Body of pancreas (tissue), 4 donors: Measurements from ENCODE around the gene LDLRAD3.

Experiments
- POLR2A ChIP-seq, 3 donors: fragments of 450-650 bp; IDR thresholded peaks; one replicate each; pipeline ENCODE4 v1.6.1; 2016; ENCODE audit warnings: antibody characterized with exemption in 3 of 3, mild to moderate bottlenecking in 2 of 3
- TF ChIP-seq, protein P1 (sequence below), 7 experiments: fragments of 450-650 bp in 4 of 7; fragments of 200-600 bp in 3 of 7; sonication (generic) in 3 of 7; IDR thresholded peaks; one replicate each; pipeline ENCODE4 v1.5.1; 2016 to 2019; ENCODE audit warnings: antibody characterized with exemption in 7 of 7

GRCh38 chr11:36026315-36026968 lies 82.6 kb downstream of the LDLRAD3 start:
- TF ChIP-seq POLR2A (IDR thresholded peaks at IDR 0.05) = no peak
- TF ChIP-seq, protein P1, sequence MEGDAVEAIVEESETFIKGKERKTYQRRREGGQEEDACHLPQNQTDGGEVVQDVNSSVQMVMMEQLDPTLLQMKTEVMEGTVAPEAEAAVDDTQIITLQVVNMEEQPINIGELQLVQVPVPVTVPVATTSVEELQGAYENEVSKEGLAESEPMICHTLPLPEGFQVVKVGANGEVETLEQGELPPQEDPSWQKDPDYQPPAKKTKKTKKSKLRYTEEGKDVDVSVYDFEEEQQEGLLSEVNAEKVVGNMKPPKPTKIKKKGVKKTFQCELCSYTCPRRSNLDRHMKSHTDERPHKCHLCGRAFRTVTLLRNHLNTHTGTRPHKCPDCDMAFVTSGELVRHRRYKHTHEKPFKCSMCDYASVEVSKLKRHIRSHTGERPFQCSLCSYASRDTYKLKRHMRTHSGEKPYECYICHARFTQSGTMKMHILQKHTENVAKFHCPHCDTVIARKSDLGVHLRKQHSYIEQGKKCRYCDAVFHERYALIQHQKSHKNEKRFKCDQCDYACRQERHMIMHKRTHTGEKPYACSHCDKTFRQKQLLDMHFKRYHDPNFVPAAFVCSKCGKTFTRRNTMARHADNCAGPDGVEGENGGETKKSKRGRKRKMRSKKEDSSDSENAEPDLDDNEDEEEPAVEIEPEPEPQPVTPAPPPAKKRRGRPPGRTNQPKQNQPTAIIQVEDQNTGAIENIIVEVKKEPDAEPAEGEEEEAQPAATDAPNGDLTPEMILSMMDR (IDR thresholded peaks at IDR 0.05) = no peak
